ENCODE results near the gene MSRB3.

- TF ChIP-seq, protein P1, sequence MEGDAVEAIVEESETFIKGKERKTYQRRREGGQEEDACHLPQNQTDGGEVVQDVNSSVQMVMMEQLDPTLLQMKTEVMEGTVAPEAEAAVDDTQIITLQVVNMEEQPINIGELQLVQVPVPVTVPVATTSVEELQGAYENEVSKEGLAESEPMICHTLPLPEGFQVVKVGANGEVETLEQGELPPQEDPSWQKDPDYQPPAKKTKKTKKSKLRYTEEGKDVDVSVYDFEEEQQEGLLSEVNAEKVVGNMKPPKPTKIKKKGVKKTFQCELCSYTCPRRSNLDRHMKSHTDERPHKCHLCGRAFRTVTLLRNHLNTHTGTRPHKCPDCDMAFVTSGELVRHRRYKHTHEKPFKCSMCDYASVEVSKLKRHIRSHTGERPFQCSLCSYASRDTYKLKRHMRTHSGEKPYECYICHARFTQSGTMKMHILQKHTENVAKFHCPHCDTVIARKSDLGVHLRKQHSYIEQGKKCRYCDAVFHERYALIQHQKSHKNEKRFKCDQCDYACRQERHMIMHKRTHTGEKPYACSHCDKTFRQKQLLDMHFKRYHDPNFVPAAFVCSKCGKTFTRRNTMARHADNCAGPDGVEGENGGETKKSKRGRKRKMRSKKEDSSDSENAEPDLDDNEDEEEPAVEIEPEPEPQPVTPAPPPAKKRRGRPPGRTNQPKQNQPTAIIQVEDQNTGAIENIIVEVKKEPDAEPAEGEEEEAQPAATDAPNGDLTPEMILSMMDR (IDR thresholded peaks at IDR 0.05), result no peak
- TF ChIP-seq FOXJ3 (CRISPR knock-in tag; IDR thresholded peaks at IDR 0.05), result no peak
- TF ChIP-seq MEF2A (IDR thresholded peaks at IDR 0.05; ENCODE audit: borderline replicate concordance, low read depth), result no peak
- TF ChIP-seq EP300 (IDR thresholded peaks at IDR 0.05; ENCODE audit: borderline replicate concordance in 1 of 2, low read depth in 1 of 2, low read length in 1 of 2), result no peak
Observed at GRCh38 chr12:65372574-65372973, 94.1 kb downstream of the MSRB3 start.
